Prostate gland (tissue), 2 donors: Measurements from ENCODE around the gene FNDC3B.

Source experiments
- CTCF ChIP-seq, 4 experiments: fragments of 200-600 bp in 2 of 4; fragments of 450-650 bp in 2 of 4; sonication (generic) in 2 of 4; IDR thresholded peaks; 1 replicate in 3 of 4; 2 replicates in 1 of 4; pipeline ENCODE4 v1.5.1; 2016 to 2019; ENCODE audit warnings: antibody characterized with exemption in 4 of 4, mild to moderate bottlenecking in 2 of 4, moderate library complexity in 2 of 4
- POLR2A ChIP-seq: fragments of 450-650 bp; IDR thresholded peaks from one replicate; pipeline ENCODE4 v1.6.1; 2016; ENCODE audit warnings: antibody characterized with exemption, mild to moderate bottlenecking
- POLR2AphosphoS5 ChIP-seq: sonication (generic); formaldehyde crosslinking; IDR thresholded peaks from one replicate; pipeline ENCODE4 v1.6.1; 2017; ENCODE audit warnings: antibody characterized with exemption

DNA sequence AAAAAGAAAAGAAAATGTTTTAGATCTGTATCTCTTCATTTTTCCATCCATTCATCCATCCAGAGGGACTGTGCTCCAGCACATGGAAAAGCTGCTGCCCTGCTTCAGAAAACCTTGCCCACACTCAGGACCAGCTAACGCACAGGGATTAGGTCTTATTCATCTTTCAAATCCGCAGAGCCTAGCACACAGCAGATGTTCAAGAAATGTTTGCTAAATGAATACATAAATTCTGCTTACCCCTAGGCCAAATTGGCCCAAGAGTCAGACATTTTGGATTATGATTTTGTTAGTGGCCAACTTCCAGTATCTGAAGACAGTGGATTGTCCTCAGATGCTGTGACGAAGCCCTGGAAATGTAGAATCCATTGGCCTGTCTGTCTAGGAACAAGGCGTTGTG lies 337.5 kb downstream of the FNDC3B start:
- TF ChIP-seq CTCF (IDR thresholded peaks at IDR 0.05) = no peak
- TF ChIP-seq POLR2A = no peak
- TF ChIP-seq POLR2AphosphoS5 = no peak
